ENCODE results near the gene ADCYAP1R1. TPM values are rescaled to one million over a fixed set of nuclear protein-coding genes. Genes with fewer than 3 reads are reported as not detected.

The ADCYAP1R1 gene
- total RNA-seq, 1 experiment from 2014 or later = not detected

- CTCF ChIA-PET = interaction anchor here (0.6 to 19.7 kb wide), 5 partner anchors 139 to 507 kb away, joined by 4 to 743 read pairs (median 4); no protein-coding TSS in a partner anchor
- intact Hi-C loops (cut with micrococcal nuclease) = loop anchor here (1.0 kb wide), 1 partner anchor 144 kb away; no protein-coding TSS in a partner anchor
Measured at GRCh38 chr7:31126976-31127375, 74.9 kb downstream of the ADCYAP1R1 start.

DNA sequence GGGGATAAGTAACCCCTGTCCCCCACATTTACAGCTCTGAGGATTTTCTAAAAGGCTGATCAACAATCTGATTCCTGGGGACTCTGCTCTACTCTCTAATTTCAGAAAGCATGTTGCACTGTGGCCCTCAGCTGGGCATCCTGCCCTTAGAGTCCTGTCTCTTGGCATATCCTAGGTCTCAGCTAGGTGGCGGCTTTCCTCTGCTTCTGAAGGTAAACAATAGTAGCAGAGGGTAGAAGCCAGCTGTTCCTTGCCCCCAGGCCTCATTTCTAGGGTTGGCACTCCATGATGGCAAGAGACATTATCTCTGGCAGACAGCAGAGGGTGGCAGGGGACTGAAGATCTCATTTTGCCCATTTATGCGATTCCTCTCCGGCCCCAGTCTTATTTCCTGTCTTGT lies 77.0 kb downstream of the ADCYAP1R1 start:
- BruUV-seq (replicated peaks) = no TSS peak
- ChIA-PET CTCF (interaction anchor here (0.6 to 19.7 kb wide), 11 partner anchors 7 to 1920 kb away, joined by 3 to 743 read pairs (median 4); no protein-coding TSS in a partner anchor), POLR2A (no interaction called here)
- H3K27me3 Mint-ChIP-seq (ENCODE audit: insufficient read depth, unreplicated experiment) = peaks cover 40% of the 10 kb centered on the region
- DNase-seq (ENCODE audit: unreplicated experiment) = peak; percentile 21
- intact Hi-C loops (cut with micrococcal nuclease) = no loop called here
- H3K4me1 Mint-ChIP-seq (ENCODE audit: insufficient read depth, unreplicated experiment) = no peaks in the 10 kb centered on the region
- no peaks in the 10 kb centered on the region for H3K36me3 Mint-ChIP-seq (ENCODE audit: insufficient read depth, unreplicated experiment)
- no peaks in the 10 kb centered on the region for H3K9me3 Mint-ChIP-seq (ENCODE audit: unreplicated experiment)
- H3K4me3 Mint-ChIP-seq (ENCODE audit: unreplicated experiment) = no peak overlapping the region
- TF ChIP-seq, protein P1, sequence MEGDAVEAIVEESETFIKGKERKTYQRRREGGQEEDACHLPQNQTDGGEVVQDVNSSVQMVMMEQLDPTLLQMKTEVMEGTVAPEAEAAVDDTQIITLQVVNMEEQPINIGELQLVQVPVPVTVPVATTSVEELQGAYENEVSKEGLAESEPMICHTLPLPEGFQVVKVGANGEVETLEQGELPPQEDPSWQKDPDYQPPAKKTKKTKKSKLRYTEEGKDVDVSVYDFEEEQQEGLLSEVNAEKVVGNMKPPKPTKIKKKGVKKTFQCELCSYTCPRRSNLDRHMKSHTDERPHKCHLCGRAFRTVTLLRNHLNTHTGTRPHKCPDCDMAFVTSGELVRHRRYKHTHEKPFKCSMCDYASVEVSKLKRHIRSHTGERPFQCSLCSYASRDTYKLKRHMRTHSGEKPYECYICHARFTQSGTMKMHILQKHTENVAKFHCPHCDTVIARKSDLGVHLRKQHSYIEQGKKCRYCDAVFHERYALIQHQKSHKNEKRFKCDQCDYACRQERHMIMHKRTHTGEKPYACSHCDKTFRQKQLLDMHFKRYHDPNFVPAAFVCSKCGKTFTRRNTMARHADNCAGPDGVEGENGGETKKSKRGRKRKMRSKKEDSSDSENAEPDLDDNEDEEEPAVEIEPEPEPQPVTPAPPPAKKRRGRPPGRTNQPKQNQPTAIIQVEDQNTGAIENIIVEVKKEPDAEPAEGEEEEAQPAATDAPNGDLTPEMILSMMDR (IDR thresholded peaks at IDR 0.05; ENCODE audit: unreplicated experiment) = no peak
- no peak overlapping the region for H3K27ac Mint-ChIP-seq (ENCODE audit: low read depth, unreplicated experiment)

More at GRCh38 chr7:31126976-31127375, 74.9 kb downstream of the ADCYAP1R1 start:
- Mint-ChIP-seq H3K4me3 (ENCODE audit: unreplicated experiment) (no peak overlapping the region), H3K4me1 (ENCODE audit: insufficient read depth, unreplicated experiment) (peaks cover 6% of the 10 kb centered on the region), H3K36me3 (ENCODE audit: insufficient read depth, unreplicated experiment) (no peaks in the 10 kb centered on the region), H3K9me3 (ENCODE audit: unreplicated experiment) (no peaks in the 10 kb centered on the region), H3K27me3 (ENCODE audit: insufficient read depth, unreplicated experiment) (peaks cover 38% of the 10 kb centered on the region), H3K27ac (ENCODE audit: low read depth, unreplicated experiment) (no peak overlapping the region)
- TF ChIP-seq, protein P1 (IDR thresholded peaks at IDR 0.05; ENCODE audit: unreplicated experiment) = no peak
- no TSS peak for BruUV-seq (replicated peaks)
- POLR2A ChIA-PET = interaction anchor here (0.7 kb wide), 1 partner anchor 300 kb away, joined by 3 read pairs; no protein-coding TSS in a partner anchor
- DNase-seq (ENCODE audit: unreplicated experiment) = peak; percentile 12

- CTCF ChIA-PET = interaction anchor here (0.5 to 19.7 kb wide), 45 partner anchors 12 to 1224 kb away, joined by 3 to 743 read pairs (median 6); no protein-coding TSS in a partner anchor
Measured at GRCh38 chr7:31133497-31133896, 81.4 kb downstream of the ADCYAP1R1 start.

More at GRCh38 chr7:31133497-31133896, 81.4 kb downstream of the ADCYAP1R1 start:
- TF ChIP-seq, protein P1 (IDR thresholded peaks at IDR 0.05; ENCODE audit: unreplicated experiment) = no peak
- H3K36me3 Mint-ChIP-seq (ENCODE audit: insufficient read depth, unreplicated experiment) = no peaks in the 10 kb centered on the region
- peaks cover 29% of the 10 kb centered on the region for H3K27me3 Mint-ChIP-seq (ENCODE audit: insufficient read depth, unreplicated experiment)
- BruUV-seq (replicated peaks) = no TSS peak
- H3K27ac Mint-ChIP-seq (ENCODE audit: low read depth, unreplicated experiment) = no peak overlapping the region
- H3K9me3 Mint-ChIP-seq (ENCODE audit: unreplicated experiment) = no peaks in the 10 kb centered on the region
- no peak for DNase-seq (ENCODE audit: unreplicated experiment)
- POLR2A ChIA-PET = interaction anchor here (0.7 kb wide), 1 partner anchor 547 kb away, joined by 3 read pairs; no protein-coding TSS in a partner anchor
- intact Hi-C loops (cut with micrococcal nuclease) = loop anchor here (5.0 kb wide), 1 partner anchor 239 kb away; no protein-coding TSS in a partner anchor
- no peak overlapping the region for H3K4me3 Mint-ChIP-seq (ENCODE audit: unreplicated experiment)
- no peaks in the 10 kb centered on the region for H3K4me1 Mint-ChIP-seq (ENCODE audit: insufficient read depth, unreplicated experiment)
